GM21360 (cell line): ENCODE measurements around the gene EIF3M.
"Not testable (repeated sequence)": the region's sequence is repeated elsewhere in the genome, so short reads cannot be mapped to it uniquely, and the experiment has no call there.

Source experiments
- ATAC-seq: cut with Tn5 transposase; IDR thresholded peaks from one replicate; pipeline ENCODE4 v1.9.1; 2021; ENCODE audit warnings: mild to moderate bottlenecking, moderate library complexity; ENCODE audit not compliant: unreplicated experiment

Gene EIF3M

GRCh38 chr11:32594272-32594671 is 10.6 kb downstream of the EIF3M start:
- ATAC-seq, result no peak

GRCh38 chr11:32596114-32596513 is 12.5 kb downstream of the EIF3M start:
- ATAC-seq, result not testable (repeated sequence)

GRCh38 chr11:32597921-32598320 is 14.3 kb downstream of the EIF3M start:
- ATAC-seq, result no peak

- ATAC-seq, result no peak
Measured at GRCh38 chr11:32602657-32603415, 19.2 kb downstream of the EIF3M start.

GRCh38 chr11:32606220-32606619 is 22.6 kb downstream of the EIF3M start:
- no peak for ATAC-seq

- ATAC-seq, result not testable (repeated sequence)
Measured at GRCh38 chr11:32608826-32609225, 25.2 kb downstream of the EIF3M start.

GRCh38 chr11:32610797-32611352 is 27.2 kb downstream of the EIF3M start:
- no peak for ATAC-seq

- no peak for ATAC-seq
Measured at GRCh38 chr11:32613500-32614151, 30.0 kb downstream of the EIF3M start.

- ATAC-seq, result no peak
Measured at GRCh38 chr11:32615422-32615821, 31.8 kb downstream of the EIF3M start.

- ATAC-seq, result no peak
Measured at GRCh38 chr11:32616903-32617302, 33.3 kb downstream of the EIF3M start.

- no peak for ATAC-seq
Measured at GRCh38 chr11:32630844-32631243, 47.2 kb downstream of the EIF3M start.

- ATAC-seq, result no peak
Measured at GRCh38 chr11:32635819-32636218, 52.2 kb downstream of the EIF3M start.

- ATAC-seq, result no peak
Measured at GRCh38 chr11:32641361-32641760, 57.7 kb downstream of the EIF3M start.

- no peak for ATAC-seq
Measured at GRCh38 chr11:32643526-32643925, 59.9 kb downstream of the EIF3M start.
